HG03135 (cell line): ENCODE results near the gene C20orf202.

Source experiments
- ATAC-seq: cut with Tn5 transposase; IDR thresholded peaks from one replicate; pipeline ENCODE4 v1.9.1; 2021; ENCODE audit warnings: mild to moderate bottlenecking, moderate library complexity; ENCODE audit not compliant: unreplicated experiment

C20orf202 gene

DNA sequence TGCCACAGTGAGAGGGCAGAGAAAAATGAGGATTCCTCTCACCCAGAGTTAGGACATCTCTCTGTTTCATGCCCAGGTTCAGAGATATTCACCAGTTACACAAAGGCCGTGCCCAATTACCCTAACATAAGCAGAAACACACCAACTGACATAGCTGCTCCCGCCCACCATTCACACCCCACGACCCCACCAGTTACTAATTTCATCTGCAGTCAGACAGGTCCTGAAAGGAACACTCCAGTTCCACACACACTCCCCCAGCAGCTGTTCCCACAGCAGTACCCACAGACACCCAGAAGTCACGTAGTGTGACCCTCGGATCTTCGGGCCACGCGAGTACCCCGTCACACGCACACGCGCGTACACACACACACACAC, 19.0 kb upstream of the C20orf202 start:
- no peak for ATAC-seq

DNA sequence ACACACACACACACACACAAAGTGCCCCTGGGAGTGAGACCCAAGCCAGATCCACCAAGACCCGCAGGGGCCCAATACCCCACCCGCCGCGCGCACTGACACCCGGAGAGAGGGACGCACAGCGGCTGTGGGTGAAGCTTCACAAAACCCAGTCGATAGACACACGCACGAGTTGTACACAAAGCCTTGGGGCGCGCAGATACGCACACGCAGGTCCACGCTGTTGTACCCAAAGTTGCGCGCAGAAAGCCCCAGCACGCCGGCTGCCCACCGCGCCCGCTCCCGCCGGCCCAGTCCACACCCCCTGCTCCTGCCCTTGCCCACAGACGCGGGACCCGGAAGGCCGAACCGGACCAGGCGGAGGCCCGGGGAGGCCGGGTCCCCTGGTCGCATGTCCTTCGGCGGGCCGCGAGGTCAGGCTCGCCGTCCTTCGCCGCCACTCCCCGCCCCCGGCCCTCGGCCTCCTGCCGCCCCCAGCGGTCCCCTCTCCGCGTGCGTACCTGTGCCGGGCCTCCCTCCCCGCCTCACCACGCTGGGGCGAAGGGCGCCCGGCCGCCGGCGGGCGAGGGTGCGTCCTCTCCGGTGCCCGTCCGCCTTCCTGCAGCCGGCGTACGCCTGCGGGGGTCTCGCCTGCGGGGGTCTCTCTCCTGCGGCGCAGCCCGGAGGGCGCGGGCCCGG, 18.5 kb upstream of the C20orf202 start, which contains the start of gene TMEM74B:
TSS of gene TMEM74B (minus strand) at position 344 of the 678 bp plus-strand sequence. CDS start 1,180 bp downstream, outside the sequence.
- ATAC-seq, result no peak

DNA sequence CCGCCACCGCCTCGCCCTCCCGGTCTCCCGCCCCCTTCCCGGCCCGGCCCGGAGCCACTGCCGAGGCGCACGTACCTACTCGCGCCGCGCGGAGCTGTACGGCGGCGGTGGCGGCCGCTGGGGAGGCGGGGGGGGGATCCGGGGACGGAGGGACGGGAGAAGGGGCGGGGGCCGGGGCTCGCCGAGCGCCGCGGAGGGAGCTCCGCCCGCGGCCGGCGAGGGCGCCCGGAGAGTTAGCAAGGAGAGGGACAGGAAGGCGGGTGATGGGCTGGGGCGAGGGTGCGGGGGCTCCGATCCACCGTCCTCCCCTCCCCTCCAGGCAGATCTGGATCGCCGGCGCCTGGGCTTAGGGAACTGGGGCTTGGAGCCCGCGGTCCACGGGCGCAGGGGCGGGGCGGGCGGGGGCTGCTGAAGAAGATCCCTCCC, 17.9 kb upstream of the C20orf202 start:
- ATAC-seq, result no peak

DNA sequence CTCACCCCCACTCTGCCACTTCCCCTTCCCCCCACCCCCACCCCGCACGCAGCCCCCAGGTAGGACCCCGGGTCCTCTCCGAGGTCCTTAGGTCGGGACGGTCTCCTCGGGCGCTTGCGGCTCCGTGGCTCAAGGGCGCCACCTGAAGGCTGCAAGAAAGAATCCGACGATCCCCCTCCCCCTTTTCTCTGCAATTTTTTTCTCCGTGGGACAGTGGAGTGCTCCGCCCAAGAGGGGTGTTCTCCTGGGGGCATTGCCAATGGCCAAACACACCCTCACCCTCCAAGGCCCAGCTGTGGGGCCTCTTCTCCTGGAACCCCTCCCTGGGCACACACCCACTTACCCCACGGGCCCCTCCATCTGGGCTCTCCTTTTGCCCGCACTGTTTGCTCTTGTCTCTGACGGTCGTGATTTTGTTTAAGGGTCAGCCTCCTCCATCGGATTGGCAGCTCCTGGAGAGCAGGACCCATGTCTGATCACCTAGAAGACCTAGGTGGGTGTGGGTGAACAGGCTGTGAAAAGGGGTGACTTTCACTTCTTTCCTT, 17.4 kb upstream of the C20orf202 start:
- no peak for ATAC-seq

DNA sequence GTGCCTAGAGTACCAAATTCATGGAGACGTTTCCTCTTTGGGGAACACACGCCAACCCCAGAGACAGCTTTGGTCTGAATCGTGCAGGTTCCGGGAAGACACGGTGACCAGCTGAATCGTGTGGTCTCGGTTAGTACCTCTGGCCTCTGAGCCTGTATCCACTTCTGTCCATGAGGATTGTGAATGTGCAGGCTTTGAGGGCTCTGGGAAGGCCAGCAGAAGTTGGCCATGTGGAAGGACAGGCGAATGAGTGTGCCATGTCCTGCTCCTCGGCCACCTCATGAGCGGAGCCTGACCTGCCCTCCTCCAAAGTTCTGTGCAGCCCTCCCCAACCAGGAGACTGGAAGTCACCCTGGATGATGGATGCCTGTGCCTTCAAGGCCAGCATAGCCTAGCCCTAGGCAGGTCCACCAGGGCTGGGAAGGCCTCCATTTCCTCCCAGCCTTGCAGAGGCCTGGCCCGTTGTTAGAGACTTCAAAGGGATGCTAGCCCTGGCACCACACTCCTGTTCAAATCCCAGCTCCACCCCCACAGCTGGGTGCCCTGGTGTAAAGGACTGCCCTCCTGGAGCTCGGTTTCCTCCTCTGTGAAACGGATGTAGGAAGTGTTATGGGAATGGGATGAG, 16.8 kb upstream of the C20orf202 start:
- ATAC-seq, result no peak

DNA sequence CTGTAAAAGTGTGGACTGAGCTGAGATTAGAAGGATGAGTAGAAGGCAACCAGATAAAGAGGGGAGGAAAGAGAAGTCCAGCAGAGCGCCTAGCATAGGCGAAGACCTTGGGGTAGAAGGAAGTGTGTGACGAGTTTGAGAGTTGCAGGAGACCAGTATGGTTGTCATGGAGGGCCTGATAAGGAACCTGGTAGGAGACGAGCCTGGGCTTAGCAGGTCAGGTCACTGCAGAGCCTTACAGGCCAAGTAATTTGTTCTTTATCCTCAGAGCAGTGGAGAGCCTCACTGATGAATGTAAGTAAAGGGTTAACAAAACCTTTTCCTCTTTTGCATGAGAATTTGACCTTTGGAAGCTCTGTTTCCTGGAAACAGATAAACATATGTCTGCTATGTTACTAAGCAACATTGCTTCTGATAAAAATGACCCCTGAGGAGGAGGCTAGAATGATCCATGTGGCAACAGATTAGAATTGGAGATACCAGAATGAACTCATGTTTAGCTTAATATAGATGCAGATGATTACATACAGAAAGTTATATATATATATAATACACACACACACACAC, 15.6 kb upstream of the C20orf202 start:
- no peak for ATAC-seq

DNA sequence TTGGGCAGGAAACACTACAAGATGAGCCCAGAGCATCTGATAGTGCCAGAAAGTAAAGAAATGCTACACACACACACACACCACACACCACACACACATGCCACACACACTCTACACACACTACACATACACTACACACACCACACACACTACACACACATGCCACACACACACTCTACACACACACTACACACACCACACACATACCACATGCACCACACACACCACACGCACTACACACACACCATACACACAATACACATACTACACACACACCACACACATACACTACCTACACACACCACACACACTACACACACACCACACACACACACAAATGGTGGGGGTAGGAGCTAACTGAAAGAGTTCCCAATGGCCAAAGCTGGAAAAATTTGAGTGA, 14.9 kb upstream of the C20orf202 start:
- no peak for ATAC-seq

DNA sequence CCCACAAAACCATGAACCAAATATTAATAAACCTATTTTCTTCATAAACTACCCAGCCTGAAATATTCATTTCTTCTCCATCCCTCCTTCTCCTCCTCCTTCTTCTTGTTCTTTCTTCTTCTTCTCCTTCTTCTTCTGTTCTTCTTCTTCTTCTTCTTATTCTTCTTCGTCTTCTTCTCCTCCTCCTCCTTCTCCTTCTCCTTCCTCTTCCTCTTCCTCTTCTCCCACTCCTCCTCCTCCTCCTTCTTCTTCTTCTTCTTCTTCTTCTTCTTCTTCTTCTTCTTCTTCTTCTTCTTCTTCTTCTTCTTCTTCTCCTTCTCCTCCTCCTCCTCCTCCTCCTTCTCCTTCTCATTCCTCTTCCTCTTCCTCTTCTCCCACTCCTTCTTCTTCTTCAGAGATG, 13.4 kb upstream of the C20orf202 start:
- ATAC-seq, result no peak

DNA sequence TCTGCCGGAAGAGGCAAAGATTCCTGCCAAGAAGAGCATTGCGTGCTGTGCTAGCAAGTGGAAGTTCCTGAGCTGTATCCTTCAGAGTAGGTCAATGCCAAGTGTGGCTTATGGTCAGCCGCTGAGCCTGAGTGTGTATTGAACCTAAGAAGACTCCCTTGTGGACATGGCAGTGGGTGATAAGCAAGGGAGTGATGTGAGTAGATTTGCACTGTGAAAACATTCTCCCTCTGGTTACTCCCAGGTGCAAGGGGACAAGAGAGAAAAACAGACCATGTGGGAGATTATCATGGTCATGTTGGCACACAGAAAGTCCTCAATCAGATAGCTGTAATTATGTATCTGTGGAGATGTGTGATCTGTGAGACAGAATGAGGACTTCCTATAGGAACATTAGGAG, 12.4 kb upstream of the C20orf202 start:
- no peak for ATAC-seq

DNA sequence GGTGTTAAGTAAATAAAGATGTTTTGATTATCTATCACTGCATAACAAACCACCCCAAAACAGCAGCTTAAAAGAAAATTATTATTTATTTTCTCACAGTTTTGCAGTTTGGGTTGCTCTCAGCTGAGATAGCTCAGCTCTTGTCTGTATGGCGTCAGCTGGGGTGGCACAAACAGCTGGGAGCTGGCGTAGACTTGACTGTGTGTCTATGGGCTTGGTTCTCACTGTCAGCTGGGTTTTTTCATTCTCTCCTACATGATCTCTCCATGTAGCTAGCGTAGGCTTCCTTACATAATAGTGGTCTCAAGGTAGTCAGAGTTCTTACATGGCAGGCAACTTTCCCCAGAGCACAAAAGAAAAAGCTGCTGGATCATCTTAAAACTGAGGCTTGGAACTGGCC, 12.0 kb upstream of the C20orf202 start:
- no peak for ATAC-seq

DNA sequence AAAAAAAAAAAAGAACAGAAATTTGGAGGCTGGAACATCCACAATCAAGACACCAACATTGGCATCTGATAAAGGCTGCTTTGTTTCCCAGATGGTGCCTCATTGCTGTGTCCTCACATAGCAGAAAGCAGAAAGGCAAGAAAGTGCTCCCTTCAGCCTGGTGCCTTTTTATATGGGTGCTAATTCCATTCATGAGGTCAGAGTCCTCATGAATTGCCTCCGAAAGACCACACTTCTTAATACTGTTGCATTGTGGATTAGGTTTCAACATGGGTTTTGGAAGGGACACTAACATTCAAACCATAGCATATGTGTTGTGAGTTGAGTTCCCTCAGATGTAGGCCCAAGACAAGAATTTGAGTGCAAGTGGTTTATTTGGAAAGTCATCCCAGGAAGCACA, 8.0 kb upstream of the C20orf202 start:
- no peak for ATAC-seq

DNA sequence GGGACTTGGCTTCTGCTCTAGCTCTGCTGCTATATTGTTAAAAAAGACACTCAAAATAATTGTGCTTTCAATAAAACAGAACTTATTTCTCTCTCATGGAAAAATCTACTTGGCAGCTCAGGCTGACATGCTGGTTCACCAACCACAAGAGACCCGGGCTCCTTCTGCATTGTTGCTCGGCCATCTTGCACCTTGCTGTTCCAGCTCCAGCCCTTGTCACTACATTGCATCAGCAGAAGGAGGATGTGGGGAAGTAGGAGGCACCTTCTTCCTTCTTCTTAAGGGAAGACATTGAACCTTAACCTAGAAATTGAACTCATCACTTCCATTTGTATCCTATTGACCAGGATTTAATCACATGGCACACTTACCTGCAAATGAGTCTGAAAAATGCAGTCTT, 6.6 kb upstream of the C20orf202 start:
- ATAC-seq, result no peak

DNA sequence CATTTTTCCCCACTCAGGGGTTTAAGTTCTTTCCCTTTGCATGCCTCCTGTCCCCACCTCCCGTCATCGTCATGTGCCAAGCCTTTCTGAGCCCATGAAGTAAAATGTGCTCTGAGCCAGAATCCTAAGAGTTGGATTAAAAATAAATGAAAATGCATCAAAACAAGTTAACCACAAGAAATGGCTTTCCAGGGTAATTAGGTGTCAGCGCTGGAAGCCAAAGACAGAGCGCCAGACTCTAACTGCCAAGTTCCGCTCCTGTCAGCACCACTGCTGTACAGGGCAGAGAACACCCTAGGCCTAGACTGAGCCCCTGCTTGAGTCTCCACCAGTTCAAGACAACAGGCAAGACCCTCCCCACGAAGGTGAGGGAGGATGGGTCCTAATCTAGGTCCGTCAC, 5.5 kb upstream of the C20orf202 start:
- no peak for ATAC-seq

DNA sequence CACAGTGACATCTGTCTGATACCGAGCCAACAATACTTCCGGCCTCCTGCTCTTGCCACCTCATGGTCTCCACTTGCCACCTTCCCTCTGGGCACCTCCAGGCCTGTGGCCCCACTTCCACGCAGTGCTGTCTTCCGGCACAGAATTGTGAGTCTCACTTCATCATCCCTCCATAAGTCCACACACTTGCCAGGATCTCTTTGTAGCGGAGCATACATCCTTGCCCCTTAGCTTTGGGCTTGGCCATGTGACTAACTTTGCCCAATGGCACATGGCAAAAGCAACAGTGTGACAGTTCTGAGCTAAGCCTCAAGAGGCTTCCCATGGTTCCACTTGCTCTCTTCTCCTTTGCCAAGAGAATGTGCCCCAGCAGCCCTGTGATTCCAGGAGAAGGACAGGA, 4.5 kb upstream of the C20orf202 start:
- no peak for ATAC-seq

DNA sequence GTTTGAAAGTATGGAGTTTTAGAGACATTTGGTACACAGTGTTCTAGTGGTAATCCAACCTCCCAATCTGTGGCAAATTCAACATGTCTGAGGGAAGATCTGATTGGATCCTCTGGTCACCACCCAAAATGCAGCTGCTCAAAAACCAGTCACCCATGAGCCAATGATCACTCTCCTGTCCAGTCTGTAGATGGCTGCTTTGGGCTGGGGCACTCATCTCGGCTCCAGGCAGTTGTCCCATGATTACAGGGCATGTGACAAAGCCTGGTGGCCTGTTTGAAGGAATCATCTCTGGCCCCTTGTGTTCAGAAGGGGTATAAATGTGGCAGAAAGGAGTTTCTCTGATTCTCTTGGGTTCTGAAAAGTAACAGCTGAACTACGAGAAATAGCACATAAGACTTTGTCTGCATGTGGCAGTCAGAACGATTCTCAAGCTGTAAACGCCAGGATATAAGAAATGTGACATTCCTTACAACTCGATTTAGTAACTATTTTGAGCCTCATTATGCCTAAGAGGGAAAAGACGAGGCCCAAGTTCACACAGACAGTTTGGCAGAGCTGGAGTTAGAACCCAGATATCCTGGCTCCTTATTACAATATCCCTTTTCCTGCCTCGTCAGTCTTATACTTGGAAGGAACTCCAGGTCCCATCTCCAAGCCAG, 3.9 kb upstream of the C20orf202 start:
- ATAC-seq, result no peak

DNA sequence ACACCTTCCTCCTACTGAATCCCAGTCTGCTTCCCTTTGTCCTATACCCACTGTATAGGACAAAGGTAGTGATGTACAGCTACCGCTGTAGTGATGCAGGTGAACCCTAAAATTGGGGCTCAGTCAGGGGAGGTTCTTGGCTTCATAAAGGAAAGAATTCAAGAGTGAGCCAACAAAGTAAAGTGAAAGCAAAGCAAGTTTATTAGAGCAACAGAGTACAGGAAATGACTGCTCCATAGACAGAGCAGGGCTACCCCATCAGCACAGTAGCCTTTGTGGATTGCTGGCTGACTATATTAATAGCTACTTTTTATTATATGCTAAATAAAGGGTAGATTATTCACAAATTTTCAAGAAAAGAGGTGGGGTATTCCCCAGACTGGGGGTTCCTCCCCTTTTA, 3.3 kb upstream of the C20orf202 start:
- ATAC-seq, result no peak

DNA sequence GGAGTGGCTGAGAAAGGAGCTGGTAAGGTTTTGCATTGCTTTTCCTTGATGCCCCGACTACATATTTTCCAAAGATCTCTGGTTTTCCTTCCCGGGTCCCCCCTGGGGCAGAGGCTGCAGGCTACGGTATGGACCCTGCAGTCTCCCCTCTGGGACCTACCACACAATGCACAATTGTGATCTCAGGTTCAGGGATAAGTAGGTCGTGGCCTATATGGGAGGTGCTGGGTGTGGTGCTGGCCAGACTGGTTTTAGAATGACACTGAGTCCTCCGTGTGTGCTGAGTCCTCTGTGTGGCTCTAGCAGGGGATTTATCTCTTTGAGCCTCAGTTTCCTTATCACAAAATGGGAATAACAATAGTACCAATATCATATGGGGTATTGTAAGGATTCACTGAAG, 376 bp downstream of the C20orf202 start:
- ATAC-seq, result no peak

DNA sequence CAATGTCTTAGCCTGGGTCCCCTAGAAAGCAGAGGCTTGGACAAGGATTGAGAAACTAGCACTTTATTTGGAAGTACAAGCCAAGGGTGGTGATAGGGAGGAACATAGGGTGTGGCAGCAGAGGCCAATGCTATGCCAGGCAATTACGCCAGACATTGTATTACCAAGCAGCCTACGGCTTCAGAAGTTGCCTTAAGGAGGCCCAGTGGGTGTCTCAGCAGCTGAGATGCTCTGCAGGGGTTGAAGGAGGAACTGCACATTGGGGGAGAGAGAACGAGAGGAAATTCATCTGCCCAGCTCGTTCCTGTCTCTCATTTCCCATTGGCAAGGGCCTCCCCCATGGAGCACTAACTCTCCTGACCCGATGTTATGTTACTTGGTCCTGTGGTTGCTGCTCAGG, 859 bp downstream of the C20orf202 start:
- no peak for ATAC-seq

DNA sequence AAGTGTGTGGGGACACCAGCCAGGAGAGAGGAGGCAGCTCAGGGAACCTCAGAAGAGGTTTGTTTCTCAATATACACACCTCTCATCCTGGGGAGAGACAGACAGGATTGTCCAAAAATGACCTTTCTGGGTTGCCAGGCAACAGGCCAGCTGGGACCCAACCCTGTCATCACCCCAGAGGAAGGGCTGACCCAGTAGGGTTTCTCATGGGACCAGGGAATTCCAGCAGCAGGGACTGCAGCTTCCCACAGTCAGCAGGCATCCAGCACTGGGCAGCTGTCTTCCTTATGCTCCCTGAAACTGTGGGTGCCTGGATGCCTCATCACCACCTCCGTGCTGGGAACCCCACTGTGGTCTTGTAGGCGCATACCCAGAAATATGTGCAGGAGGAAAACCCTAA, 1.3 kb downstream of the C20orf202 start:
- no peak for ATAC-seq

DNA sequence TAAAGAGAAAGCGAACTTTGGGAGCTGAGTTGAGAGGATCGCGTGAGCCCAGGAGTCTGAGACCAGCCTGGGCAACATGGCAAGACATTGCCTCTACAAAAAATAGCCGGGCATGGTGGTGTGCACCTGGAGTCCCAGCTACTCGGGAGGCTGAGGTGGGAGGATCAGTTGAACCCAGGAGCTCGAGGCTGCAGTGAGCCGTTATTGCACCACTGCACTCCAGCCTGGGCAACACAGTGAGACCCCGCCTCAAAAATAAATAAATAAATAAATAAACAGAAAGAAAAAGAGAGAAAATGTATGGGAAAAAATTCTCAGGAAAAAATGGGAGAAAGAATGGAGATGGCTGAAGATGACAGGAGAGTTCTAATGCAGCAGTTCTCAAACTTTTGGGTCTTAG, 2.5 kb downstream of the C20orf202 start:
- ATAC-seq, result no peak

DNA sequence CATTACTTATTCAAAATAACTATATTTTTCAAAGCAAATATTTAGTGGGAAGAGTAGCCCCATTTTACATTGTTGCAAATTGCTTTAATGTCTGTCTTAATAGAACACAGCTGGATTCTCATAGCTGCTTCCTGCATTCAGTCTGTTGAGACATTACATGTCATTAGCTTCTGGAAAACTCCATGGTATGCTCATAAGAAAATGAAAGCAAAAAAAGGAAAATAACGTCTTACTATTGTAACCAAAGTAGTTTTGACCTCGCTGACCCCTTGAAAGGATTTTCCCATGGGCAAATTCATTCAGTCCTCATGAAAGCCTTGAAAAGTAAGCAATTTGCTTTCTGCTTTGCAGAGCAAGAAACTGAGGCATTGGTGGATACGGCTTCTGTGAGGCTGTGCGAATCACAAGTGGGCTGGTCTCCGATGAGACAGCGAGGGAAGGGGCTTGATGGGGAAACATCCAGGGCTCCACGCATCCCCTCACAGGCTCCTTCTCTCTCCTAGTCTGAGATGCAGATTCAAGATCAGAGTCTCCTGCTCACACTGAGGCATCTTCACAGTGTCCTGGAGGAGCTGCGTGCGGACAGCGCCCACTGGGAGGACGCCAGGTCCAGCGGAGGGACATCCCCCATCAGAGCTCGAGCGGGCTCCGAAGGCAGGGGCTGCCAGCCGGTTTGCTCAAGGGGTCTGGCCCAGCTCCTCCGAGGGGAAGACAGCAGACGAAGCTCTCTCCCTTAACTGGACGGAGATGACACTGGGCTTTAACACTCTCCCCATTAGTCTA, 3.3 kb downstream of the C20orf202 start:
- ATAC-seq, result no peak
